Peyer's patch (tissue), 4 donors: ENCODE results near the gene LRSAM1.

Experiments used
- POLR2A ChIP-seq, 2 donors: fragments of 450-650 bp; IDR thresholded peaks; one replicate each; pipeline ENCODE4 v1.5.1; 2017; ENCODE audit warnings: antibody characterized with exemption in 2 of 2, mild to moderate bottlenecking in 2 of 2, moderate library complexity in 2 of 2
- TF ChIP-seq, protein P1 (sequence below), 6 experiments: fragments of 450-650 bp in 4 of 6; fragments of 200-600 bp in 2 of 6; sonication (generic) in 1 of 6; IDR thresholded peaks; one replicate each; pipeline ENCODE4 v1.5.1; 2017 to 2019; ENCODE audit warnings: antibody characterized with exemption in 6 of 6, mild to moderate bottlenecking in 3 of 6, moderate library complexity in 1 of 6

GRCh38 chr9:127546125-127546832 lies 95.0 kb downstream of the LRSAM1 start:
- TF ChIP-seq, protein P1, sequence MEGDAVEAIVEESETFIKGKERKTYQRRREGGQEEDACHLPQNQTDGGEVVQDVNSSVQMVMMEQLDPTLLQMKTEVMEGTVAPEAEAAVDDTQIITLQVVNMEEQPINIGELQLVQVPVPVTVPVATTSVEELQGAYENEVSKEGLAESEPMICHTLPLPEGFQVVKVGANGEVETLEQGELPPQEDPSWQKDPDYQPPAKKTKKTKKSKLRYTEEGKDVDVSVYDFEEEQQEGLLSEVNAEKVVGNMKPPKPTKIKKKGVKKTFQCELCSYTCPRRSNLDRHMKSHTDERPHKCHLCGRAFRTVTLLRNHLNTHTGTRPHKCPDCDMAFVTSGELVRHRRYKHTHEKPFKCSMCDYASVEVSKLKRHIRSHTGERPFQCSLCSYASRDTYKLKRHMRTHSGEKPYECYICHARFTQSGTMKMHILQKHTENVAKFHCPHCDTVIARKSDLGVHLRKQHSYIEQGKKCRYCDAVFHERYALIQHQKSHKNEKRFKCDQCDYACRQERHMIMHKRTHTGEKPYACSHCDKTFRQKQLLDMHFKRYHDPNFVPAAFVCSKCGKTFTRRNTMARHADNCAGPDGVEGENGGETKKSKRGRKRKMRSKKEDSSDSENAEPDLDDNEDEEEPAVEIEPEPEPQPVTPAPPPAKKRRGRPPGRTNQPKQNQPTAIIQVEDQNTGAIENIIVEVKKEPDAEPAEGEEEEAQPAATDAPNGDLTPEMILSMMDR (IDR thresholded peaks at IDR 0.05): no peak
- TF ChIP-seq POLR2A (IDR thresholded peaks at IDR 0.05): no peak
